H54 (cell line): ENCODE measurements around the gene PIAS3.
A peak's percentile ranks its signal among the peaks of the same experiment; 100 is the strongest.

Experiments
- DNase-seq: peaks from one replicate; pipeline ENCODE4 v3.0.0; 2011; ENCODE audit warnings: low spot score, mixed read lengths; ENCODE audit not compliant: insufficient read length
- FAIRE-seq: peaks from 3 replicates; lab custom pipeline; 2011; peaks lifted over from hg19 to GRCh38; lab: Jason Lieb, UNC
- POLR2A ChIP-seq: IDR thresholded peaks from 2 replicates; pipeline ENCODE4 v1.6.1; 2011; ENCODE audit warnings: low read depth, mild to moderate bottlenecking, low read length

Gene PIAS3

DNA sequence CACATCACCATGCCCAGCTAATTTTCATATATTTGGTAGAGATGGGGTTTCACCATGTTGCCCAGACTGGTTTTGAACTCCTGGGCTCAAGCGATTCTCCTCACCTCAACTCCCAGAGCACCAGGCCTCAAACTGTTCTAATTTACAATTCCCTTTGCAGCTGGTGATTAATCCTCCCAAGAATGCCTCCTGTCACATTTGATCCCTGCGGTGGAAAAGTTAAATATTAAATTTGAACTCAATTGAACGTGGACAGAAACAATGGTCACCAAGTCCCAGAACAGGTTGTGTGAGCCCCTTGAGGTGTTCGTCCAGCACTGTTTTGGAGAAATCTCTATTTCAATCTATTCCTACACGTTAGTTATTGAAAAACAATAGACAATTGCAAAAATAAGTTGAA is 28.8 kb upstream of the PIAS3 start:
- FAIRE-seq = no peak
- no peak for DNase-seq
- no peak for TF ChIP-seq POLR2A

DNA sequence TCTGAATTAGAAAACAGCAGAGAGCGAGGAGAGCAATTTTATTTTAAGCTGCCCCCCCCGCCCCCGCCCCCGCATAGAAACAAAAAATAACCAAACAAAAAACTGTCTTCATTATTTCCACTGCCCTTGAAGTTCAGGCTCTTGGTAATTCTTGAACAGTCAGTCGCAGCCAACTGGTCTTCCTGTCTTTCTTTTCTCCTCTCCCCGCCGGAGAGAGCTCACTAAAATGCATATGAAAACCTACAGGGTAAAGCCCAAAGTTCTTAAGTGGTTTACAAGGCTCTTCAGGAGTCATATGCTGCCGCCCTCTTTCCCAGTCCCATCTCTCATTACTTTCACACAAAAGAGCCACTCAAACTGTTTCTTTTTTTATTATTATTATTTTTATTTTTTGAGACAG is 27.9 kb upstream of the PIAS3 start:
- DNase-seq (no peak), FAIRE-seq (no peak)
- TF ChIP-seq POLR2A = no peak

DNA sequence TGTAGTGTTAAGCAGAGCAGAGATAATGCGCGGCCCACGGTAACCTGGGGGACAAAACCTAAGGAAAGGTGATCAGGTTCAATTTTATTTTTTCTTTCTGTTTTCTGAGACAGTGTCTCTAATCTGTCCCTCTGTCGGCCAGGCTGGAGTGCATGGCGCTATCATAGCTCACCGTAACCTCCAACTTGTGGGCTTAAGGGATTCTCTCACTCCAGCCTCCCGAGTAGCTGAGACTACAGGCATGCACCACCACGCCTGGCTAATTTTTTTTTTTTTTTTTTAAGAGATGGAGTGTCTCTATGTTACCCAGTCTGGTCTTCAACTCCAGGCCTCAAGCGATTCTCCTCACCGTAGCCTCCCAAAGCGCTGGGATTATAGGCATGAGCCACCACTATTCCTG is 27.5 kb upstream of the PIAS3 start:
- no peak for TF ChIP-seq POLR2A
- no peak for FAIRE-seq
- DNase-seq = no peak

DNA sequence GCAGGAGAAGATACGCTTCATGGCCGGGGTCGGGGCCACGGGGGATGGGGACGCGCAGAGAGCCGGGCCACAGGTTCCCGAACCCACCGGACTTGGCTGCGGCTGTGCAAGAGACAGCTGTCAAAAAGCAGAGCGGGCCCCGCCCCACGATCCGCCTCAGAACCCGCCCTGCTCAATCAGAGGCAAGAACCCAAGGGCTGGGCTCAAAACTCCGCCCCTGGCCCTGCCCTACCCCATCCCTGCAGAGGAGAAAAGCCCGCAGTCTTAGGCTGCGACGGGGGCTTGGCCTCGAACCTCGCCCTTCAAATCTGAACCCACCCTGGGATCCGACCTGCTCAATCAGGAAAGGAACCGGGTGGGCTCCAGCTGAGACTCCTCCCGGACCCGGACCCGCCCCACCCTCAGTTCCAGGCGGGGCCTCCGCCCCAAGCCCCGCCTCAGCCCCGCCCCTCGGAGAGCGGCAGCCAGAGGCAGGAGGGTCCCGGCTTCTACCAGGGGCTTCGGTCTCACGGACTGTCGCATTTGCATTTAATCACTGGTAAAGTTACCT is 26.9 kb upstream of the PIAS3 start, which contains the start of gene ANKRD35:
Gene ANKRD35 (minus strand): TSS at position 129 of the 550 bp plus-strand sequence. CDS start 108 bp downstream, at position 21.
- DNase-seq = peak; percentile 96

DNA sequence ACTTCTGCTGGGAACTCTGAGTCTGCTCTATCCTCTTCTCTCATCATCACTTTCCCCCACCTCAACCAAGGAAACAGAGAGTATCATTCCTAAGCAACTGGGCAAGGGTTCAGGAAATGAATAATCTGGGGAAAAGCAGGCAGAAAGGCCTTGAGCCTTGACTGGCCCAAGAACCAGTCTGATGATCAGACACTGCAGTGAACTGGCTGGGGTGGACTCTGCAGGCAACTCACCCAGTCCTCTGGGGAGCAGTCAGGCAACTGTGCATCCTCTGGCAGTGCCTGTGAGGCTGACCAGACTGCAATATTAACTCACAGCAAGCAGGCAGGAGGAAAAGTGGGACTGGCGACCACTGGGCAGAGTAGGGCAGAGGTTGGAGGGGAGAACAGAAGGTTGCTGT is 25.8 kb upstream of the PIAS3 start:
- DNase-seq (no peak), FAIRE-seq (no peak)
- no peak for TF ChIP-seq POLR2A

More for the DNA sequence above, 26.9 kb upstream of the PIAS3 start, which contains the start of gene ANKRD35:
- no peak for TF ChIP-seq POLR2A
- FAIRE-seq = no peak

DNA sequence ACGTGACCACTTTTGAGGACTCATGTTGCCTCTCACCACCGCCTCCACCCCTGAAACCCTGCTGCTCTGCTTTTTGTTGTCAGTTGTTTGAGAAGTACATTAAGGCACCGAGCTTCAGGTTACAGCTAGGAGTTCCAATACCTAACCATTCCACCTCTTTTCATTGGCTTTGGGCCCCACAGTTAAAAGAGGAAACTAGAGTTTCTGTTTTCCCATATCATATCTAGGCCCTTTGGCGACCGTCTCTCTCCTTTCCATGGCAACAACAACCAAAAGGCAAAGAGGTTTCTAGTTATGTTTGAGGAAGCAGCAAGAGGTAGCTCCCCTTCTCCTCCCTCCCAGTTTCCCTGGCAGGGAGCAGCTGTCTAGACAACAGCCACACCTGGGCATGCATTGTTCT is 20.9 kb upstream of the PIAS3 start:
- DNase-seq (no peak), FAIRE-seq (no peak)
- TF ChIP-seq POLR2A = no peak

DNA sequence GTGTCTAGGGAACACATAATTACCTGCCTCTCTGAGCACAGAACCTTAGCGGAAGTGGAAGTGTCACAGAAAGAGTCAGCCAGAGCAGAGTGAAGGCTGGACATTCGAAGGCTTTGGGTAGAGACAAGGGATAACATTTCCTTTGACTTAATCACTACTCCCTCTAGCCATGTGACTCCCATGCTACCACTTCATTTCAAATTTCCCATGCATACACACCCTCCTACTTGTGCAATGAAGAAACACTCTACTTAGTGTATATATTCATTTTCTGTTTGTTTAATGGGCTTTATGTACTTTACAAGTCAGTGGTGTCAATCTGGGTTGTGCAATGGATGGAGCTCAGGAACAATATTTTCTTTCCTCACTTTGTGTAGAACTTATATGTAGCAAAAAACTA is 19.8 kb upstream of the PIAS3 start:
- TF ChIP-seq POLR2A = no peak
- no peak for DNase-seq
- FAIRE-seq = no peak

DNA sequence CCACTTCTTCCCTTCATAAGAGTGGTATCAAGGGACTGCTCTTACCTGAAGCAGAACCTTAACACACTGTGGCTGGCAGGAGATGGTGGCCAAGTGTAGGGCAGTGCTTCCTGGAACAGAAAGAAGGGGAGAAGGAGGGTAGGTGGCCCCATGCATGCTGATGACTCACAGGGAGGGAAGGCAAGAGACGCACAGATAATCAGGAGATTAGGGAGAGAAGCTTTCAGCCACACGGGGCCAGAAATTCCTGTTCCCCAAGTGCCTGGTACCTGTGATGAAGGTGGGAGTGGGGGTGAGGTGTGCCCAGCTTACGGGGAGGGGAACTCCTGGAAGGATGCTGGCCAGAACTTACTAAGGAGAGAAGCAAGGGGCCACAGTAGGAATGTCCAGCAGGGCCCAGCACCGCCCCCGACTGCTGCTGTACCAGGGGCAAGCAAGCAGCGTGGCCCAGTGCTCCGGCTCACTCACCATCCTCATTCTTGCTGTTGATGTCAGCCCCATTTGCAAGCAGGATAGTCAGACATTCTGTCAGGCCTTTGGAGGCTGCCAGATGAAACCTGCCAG is 19.1 kb upstream of the PIAS3 start:
- DNase-seq = no peak
- FAIRE-seq = no peak

DNA sequence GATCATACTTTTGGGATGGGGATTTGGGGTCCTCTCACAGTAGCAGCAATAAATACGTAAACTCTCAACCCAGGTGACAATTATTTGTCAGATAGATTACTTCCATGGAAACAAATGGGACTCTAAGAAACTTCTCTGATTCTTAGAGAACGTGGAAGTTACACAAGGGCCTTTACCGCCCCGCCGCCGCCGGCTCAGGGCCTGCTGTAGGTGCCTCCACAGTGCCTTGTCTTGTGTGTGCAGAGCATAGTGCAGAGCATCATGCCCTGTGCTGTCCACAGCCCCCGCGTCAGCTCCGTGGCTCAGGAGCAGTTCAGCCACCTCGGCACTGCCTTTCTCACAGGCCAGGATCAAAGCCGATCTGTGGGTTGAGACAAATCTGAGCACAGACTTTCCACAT is 15.8 kb upstream of the PIAS3 start:
- DNase-seq (no peak), FAIRE-seq (no peak)
- no peak for TF ChIP-seq POLR2A

More for the DNA sequence above, 19.1 kb upstream of the PIAS3 start:
- TF ChIP-seq POLR2A = no peak

DNA sequence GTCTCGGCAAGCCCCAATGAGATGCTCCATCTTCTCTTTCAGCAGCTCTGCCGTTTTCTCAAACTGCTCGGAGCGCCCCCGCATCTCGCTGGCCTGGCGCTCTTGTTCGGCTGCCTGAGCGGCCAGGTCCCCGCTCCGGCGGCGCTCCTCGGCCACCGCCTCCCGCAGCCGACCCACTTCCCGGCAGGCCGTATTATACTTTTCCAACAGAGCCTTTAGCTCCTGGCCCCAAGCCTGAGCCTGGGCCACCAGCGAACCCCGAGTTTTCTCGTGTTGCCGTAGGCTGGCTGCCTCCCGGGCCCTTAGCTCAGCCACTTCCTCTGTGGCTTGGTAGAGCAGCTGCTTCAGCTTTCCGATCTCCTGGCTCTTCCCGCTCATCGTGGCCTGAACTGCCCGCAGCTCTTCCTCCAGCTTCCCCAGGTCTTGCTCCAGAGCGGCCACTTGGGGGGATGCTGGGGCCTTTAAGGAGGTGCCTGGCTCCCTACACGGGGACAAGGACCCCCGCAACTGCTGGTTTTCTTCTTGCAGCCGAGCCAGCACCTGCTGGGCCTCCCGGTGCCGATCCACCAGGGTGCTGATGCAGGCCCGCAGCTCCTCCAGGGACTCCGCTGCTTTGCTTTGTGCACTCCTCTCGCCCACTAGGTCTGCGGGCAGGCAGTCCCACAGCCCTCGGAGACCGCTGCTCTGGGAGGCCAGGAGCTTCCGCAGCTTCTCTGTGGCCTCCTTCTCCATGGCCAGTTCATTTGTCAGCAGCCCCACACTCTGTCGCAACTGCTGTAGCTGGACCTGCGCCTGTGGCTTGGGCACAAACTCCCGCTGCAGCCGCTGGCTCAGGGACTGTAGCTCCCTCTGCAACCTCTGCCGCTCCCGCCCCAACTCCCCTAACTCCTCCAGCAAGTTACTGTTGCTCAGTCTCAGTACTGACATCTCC is 13.4 kb upstream of the PIAS3 start:
- no peak for TF ChIP-seq POLR2A
- FAIRE-seq = no peak

DNA sequence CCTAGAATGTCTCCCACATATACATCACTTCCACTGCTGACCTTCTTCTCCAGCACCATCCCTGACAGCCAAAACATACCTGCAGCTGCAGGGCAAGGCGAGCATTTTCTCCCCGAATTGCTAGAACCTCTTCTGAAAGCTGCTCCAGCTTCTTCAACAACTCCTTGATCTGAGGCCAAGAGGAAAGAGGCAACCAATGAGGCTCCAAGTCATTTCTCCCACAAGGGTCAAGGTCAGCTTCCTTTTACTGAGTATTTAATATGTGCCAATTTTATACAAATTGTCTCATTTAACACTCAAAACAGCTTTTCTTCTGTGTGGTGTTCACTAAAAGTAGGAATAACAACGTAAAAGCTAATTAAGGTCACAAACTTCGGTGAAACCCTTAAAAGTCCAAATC is 9.4 kb upstream of the PIAS3 start:
- DNase-seq (no peak), FAIRE-seq (no peak)
- no peak for TF ChIP-seq POLR2A

More for the DNA sequence above, 13.4 kb upstream of the PIAS3 start:
- DNase-seq = no peak

DNA sequence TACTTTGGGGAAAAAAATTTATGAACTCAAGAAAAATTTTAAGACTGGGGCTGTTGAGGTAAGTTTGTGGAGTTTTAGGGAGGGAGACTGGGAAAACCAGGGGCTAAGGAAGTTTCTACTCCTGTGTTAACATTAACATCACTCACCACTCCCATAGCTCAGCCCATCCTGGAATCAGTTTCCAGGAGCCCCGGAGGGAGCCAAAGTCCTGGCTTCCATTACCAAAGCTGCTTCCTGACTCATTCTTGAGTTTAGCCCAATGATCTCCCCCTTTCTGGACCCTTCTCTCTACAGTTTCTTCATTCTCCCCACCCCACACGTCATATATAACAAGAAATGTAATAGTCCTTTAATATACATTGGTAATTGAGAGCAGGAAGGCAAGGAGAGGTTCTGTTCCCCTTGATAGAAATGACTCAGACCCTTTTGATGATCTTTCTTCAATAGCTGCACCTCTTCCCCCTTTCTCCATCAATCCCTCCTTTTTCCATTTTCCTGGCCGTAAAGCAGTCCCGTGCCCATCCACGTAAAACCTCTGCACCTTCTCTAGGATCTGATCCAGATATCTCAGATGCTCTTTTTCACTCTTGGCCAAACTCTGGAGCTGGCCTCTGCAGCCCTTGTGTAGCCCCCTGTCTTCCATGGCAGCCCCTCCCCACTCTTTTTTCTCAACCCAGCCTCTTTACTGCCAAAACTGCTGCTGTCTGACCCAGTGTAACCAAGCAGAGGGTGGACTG is 4.6 kb upstream of the PIAS3 start:
- no peak for TF ChIP-seq POLR2A
- DNase-seq = no peak
- FAIRE-seq = no peak

DNA sequence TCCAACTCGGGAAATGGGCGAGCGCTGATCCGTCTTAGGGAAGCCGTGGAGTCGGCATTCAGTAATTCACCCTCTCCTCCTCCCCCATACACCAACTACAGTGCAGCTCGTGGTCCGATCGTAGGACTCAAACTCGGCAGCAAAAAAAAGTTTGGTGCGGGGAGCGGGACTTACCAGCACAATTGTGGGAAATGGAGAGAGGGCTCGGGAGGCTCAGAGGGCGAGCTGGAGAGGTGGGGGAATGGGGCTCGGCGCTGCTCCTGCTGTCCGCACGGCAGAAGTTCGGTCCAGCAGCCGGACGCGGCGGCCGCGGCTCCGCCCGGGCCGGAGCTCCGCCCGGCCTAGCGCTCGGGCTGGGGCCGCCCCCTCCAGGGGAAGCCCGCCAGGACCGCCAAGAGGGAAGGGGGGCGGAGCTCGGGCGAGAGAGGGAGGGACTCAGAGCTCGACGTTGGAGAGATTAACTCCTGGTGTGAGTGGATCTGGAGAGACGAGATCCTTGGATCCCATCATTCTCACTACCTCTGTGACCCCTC is 676 bp upstream of the PIAS3 start:
- TF ChIP-seq POLR2A = peak; percentile 84
- DNase-seq = peak; percentile 90
- FAIRE-seq = no peak

DNA sequence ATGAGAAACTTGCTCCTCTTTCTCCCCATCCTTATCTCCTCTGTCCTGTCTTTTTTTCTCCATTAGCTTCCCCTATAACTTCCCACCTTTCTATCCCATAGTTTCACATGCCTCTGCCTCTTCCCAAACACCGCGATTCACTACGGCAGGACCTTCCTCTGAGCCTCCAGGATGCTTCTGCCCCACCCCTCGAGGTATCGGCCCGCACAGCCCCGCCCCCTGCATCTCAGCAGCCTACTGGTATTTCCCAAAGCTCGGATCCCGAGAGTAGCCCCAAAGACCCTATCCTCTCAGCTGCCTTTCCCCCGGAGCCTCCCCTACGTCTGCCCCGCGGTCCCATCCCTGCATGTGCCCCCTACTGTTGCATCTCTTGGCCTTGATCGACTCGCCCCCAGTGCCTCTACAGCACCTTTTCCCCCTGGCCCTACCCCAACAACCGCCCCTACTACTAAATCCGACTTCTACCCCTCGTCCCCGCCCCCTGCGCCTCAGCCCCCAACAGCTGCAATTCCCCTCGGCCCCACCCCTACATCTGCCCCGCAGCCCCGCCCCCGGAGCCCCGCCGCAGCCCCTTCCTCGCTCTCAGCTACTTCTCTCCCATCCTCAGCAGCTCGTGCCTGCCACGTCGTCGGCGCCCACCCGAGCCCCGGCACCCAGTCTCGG is 512 bp downstream of the PIAS3 start:
- FAIRE-seq (no peak), DNase-seq (peak; percentile 42)
- no peak for TF ChIP-seq POLR2A
